ENCODE results near the gene PRM1.
"Not testable (repeated sequence)": the region's sequence is repeated elsewhere in the genome, so short reads cannot be mapped to it uniquely, and the experiment has no call there.

PRM1 gene

DNA sequence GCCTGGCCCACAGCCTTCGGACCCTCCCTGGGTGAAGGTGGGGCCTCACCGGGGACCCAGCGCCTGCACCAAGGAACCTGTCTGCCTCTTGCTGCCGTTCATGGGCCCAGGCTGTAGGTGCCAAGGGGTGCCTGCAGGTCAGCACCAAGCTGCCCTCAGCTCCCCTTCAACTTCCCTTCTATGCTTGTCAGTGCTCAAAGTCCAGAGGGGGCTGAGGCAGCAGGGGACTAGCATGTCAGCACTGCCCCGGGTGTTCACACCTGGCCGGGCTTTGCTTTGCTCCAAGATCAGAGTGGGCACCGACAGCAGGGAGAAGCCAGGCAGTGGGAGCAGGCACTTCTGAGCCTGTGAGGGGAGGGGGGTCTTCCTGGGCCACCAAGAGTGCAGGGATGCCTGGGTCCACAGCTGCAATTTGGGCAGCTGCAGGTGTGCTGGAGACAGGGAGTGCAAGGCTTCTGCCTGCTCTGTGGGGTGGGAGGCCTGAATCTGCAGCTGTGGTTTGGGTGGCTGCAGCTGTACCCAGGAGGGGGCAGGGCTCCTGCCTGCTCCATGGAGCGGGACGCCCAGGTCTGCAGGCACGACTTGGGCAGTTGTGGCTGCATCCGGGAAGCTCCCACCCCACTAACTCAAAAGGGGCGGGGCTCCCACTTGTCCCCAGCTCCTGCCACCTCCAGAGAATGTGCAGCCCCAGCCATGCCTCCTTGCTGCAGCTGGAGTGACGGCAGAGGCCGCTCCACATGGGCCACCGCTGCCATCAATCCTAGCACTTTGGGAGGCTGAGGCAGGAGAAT is 27.6 kb upstream of the PRM1 start:
- TF ChIP-seq POLR2A (IDR thresholded peaks at IDR 0.05; ENCODE audit: low read length) (no peak), GATA1 (IDR thresholded peaks at IDR 0.05; ENCODE audit: low read depth, low read length) (no peak)
- DNase-seq, result no peak

GRCh38 chr16:11307639-11308492 is 26.7 kb upstream of the PRM1 start:
- TF ChIP-seq POLR2A (IDR thresholded peaks at IDR 0.05; ENCODE audit: low read length) (no peak), GATA1 (IDR thresholded peaks at IDR 0.05; ENCODE audit: low read depth, low read length) (no peak)
- DNase-seq, result no peak

- DNase-seq, result no peak
- no peak for TF ChIP-seq POLR2A (IDR thresholded peaks at IDR 0.05; ENCODE audit: low read length)
- TF ChIP-seq GATA1 (IDR thresholded peaks at IDR 0.05; ENCODE audit: low read depth, low read length), result no peak
Measured at GRCh38 chr16:11306997-11307638, 26.0 kb upstream of the PRM1 start.

GRCh38 chr16:11306381-11306780 is 25.3 kb upstream of the PRM1 start:
- DNase-seq, result no peak
- no peak for TF ChIP-seq GATA1 (IDR thresholded peaks at IDR 0.05; ENCODE audit: low read depth, low read length)
- TF ChIP-seq POLR2A (IDR thresholded peaks at IDR 0.05; ENCODE audit: low read length), result no peak

DNA sequence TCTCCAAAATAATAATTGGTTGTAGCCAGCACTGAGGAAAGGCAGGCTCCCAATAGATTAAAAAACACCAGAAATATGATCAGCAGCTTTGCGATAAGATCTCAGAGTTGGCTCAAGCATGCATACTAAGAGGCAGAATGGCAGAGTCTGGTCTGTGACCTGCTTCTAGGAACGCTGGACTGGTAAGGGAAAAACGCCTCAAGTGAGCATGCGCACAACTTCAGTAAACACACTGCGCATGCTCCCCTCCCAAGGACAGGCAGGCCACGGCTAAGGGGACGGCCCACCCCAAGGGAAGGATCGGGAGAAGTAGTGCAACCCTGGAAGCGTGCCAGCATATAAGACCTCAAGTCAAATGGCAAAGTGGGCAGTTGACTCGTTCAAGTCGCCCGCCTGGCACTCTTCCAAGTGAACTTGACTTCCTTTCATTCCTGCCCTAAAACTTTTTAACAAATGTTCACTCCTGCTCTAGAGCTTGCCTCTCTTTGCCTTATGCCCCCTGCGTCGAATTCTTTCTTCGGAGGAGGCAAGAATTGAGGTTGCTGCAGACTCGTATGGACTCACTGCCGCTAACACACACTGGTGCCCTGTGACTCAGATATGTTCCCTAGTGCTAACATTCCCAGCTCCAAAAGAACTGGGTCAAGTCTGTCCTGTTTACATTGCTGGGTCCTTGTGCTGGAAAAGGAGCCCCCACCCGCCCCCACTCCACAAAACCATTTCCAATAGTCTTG is 22.4 kb upstream of the PRM1 start:
- no peak for TF ChIP-seq POLR2A (IDR thresholded peaks at IDR 0.05; ENCODE audit: low read length)
- no peak for TF ChIP-seq GATA1 (IDR thresholded peaks at IDR 0.05; ENCODE audit: low read depth, low read length)
- no peak for DNase-seq

GRCh38 chr16:11302977-11303376 is 21.8 kb upstream of the PRM1 start:
- TF ChIP-seq POLR2A (IDR thresholded peaks at IDR 0.05; ENCODE audit: low read length), result no peak
- no peak for TF ChIP-seq GATA1 (IDR thresholded peaks at IDR 0.05; ENCODE audit: low read depth, low read length)
- no peak for DNase-seq

- no peak for DNase-seq
- no peak for TF ChIP-seq GATA1 (IDR thresholded peaks at IDR 0.05; ENCODE audit: low read depth, low read length)
- TF ChIP-seq POLR2A (IDR thresholded peaks at IDR 0.05; ENCODE audit: low read length), result no peak
Measured at GRCh38 chr16:11301645-11302501, 20.7 kb upstream of the PRM1 start.

GRCh38 chr16:11300560-11300892 is 19.4 kb upstream of the PRM1 start:
- DNase-seq, result no peak
- TF ChIP-seq GATA1 (IDR thresholded peaks at IDR 0.05; ENCODE audit: low read depth, low read length) (no peak), POLR2A (IDR thresholded peaks at IDR 0.05; ENCODE audit: low read length) (no peak)

- no peak for DNase-seq
- TF ChIP-seq POLR2A (IDR thresholded peaks at IDR 0.05; ENCODE audit: low read length) (no peak), GATA1 (IDR thresholded peaks at IDR 0.05; ENCODE audit: low read depth, low read length) (no peak)
Measured at GRCh38 chr16:11299865-11300559, 18.9 kb upstream of the PRM1 start.

DNA sequence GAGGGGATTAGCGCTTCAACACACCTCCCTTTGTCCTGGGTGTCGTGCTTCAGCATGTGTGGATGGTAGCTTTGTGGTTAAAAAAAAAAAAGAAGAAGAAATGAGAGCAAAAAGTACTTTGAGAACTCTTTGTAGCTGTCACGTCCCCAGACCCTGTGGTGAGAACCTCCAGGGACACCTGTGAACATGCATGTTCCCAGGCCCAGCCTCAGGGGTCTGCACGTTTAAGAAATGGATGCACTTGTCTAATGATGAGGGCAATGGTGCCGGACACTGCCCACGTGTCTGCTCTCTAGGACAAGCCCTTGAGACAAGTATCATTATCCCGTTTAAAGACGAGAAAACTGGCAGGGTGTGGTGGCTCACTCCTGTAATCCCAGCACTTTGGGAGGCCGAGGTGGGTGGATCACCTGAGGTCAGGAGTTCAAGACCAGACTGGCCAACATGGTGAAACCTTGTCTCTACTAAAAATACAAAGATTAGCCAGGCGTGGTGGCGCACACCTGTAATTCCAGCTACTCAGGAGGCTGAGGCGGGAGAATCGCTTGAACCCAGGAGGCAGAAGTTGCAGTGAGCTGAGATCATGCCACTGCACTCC is 17.9 kb upstream of the PRM1 start:
- DNase-seq, result not testable (repeated sequence)

GRCh38 chr16:11298143-11298900 is 17.2 kb upstream of the PRM1 start:
- DNase-seq, result no peak
- TF ChIP-seq GATA1 (IDR thresholded peaks at IDR 0.05; ENCODE audit: low read depth, low read length), result no peak
- TF ChIP-seq POLR2A (IDR thresholded peaks at IDR 0.05; ENCODE audit: low read length), result no peak
